Skeletal muscle tissue (tissue), 4 donors: ENCODE data around the gene KLHL33. TPM values are rescaled to one million over a fixed set of nuclear protein-coding genes. Genes with fewer than 3 reads are reported as not detected.
A peak's percentile ranks its signal among the peaks of the same experiment; 100 is the strongest.

Experiments
- H3K27ac ChIP-seq: one replicate; pipeline ENCODE4 v1.7.0; 2013; ENCODE audit warnings: mild to moderate bottlenecking, low read depth, low read length, inconsistent platforms
- H3K27me3 ChIP-seq, 3 donors: one replicate each; pipeline ENCODE4 v1.7.0; 2013; ENCODE audit warnings: low read length in 3 of 3; ENCODE audit not compliant: control insufficient read depth in 3 of 3, insufficient read depth in 3 of 3
- H3K36me3 ChIP-seq, 3 donors: one replicate each; pipeline ENCODE4 v1.7.0; 2013; ENCODE audit warnings: low read length in 3 of 3; ENCODE audit not compliant: control insufficient read depth in 3 of 3, insufficient read depth in 3 of 3
- H3K4me1 ChIP-seq, 3 donors: one replicate each; pipeline ENCODE4 v1.7.0; 2013; ENCODE audit warnings: low read length in 3 of 3, mild to moderate bottlenecking in 3 of 3; ENCODE audit not compliant: control insufficient read depth in 3 of 3, insufficient read depth in 3 of 3
- H3K4me3 ChIP-seq, 3 donors: one replicate each; pipeline ENCODE4 v1.7.0; 2013; ENCODE audit warnings: low read length in 3 of 3
- H3K9ac ChIP-seq, 3 donors: one replicate each; pipeline ENCODE4 v1.7.0; 2013; ENCODE audit warnings: low read length in 3 of 3, mild to moderate bottlenecking in 3 of 3, moderate library complexity in 2 of 3, low read depth in 1 of 3
- H3K9me3 ChIP-seq, 3 donors: one replicate each; pipeline ENCODE4 v1.7.0; 2013; ENCODE audit warnings: low read length in 3 of 3; ENCODE audit not compliant: control insufficient read depth in 3 of 3
- total RNA-seq: library from RNA; depleted of rRNA; stranded (reverse); fragments of >200 nt; gene quantifications from one replicate; pipeline ENCODE4 v1.2.3, GENCODE V29; 2014
- donor health status: Osteomylitis.

Gene KLHL33
- total RNA-seq, 1 donor from 2014 or later: 2.1 TPM

DNA sequence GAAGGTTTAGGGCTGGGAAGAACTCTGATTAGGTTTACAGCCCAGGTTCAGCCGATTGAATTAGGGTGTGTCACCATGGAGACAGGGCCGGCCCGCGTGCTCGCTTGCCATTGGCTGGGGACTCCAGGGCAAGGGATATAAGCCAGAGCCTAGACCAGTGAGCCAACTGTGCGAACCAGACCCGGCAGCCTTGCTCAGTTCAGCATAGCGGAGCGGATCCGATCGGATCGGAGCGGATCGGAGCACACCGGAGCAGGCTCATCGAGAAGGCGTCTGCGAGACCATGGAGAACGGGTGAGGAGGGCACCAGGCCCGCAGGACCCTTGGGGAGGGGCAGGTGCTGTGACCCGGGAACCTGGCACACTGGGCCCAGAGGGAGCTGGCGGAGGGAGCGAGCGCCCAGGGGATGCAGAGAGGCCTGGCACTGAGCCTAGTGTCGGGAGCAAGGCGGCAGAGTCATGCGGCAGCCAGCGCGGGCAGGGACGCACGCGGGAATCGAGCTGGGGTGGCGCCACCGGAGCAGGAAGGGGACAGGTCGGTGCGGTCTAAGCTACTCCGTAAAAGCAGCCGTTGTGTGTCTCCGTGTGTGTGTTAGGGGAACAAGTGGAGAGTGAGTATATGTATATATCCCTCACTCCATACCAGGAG, 33.4 kb upstream of the KLHL33 start, which contains the start of gene PNP:
Gene PNP (plus strand): TSS at position 165 of the 648 bp plus-strand sequence. CDS start 119 bp downstream, at position 284.
- peaks cover 14 to 20% (median 18%) of the 10 kb centered on the region in 3 donors for H3K4me1 ChIP-seq
- H3K9me3 ChIP-seq: no peaks in the 10 kb centered on the region
- no peaks in the 10 kb centered on the region for H3K36me3 ChIP-seq
- peak within 1 kb of the TSS; percentile 77 for H3K27ac ChIP-seq
- H3K9ac ChIP-seq: peak within 1 kb of the TSS; percentile 79 to 87 (median 86)
- H3K27me3 ChIP-seq: no peaks in the 10 kb centered on the region
- peak within 1 kb of the TSS; percentile 83 to 92 (median 91) for H3K4me3 ChIP-seq

- Histone ChIP-seq H3K36me3 (no peaks in the 10 kb centered on the region), H3K27me3 (no peaks in the 10 kb centered on the region), H3K4me1 (peaks cover 14 to 20% (median 18%) of the 10 kb centered on the region in 3 donors), H3K9me3 (no peaks in the 10 kb centered on the region), H3K4me3 (peak overlapping the region; percentile 83 to 92 (median 91)), H3K27ac (peak overlapping the region; percentile 77), H3K9ac (peak overlapping the region; percentile 79 to 87 (median 86))
Measured at GRCh38 chr14:20468764-20469241, 32.8 kb upstream of the KLHL33 start.

DNA sequence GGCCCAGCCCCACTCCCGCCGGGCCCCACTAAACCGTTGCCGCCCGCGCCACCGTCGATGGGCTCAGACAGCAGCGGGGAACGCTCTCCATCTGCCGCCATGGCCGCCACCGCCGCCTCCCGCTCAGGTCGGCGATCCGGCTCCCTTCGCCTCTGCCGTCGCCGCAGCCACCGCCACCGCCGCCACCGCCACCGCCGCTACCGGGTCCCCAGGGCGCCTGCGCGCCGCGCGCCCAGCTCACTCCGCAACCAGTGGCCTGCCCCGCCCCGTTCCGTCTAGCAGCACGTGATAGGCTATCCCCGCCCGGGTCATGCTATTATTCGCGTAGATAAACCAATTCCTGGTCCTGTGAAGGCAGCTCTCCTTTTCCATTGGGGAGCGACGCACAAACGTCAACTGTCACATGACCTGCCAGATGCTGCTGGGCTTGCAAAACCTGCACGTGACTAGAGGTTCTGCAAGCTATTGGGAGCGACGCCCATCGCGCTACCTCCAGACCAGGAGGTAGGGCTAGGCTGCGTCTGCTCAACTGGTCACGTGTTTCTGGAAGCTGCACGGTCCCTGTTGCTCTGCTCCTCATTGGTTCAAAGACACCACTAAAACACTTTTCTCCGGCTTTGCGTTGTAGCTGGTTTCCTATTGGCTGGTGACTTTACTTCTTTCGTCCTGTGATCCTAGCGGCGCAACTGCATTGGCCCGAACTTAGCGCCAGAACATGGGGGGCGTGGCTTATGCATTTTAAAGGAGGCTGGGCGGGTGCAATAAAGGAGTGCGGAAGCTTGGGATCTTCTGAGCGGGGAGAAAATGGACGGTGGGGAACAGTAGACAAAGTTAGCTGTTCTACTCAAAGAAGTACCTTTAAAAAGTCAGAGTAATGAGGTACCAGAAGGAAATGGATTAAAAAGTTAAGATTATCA, 25.5 kb upstream of the KLHL33 start, which contains the start of gene PIP4P1:
Gene PIP4P1 (minus strand): TSS at position 210 of the 917 bp plus-strand sequence. CDS start 109 bp downstream, at position 101.
- Histone ChIP-seq H3K9me3 (no peaks in the 10 kb centered on the region), H3K4me1 (peaks cover 13 to 30% (median 23%) of the 10 kb centered on the region in 3 donors), H3K4me3 (peak within 1 kb of the TSS; percentile 83 to 91 (median 89)), H3K9ac (peak within 1 kb of the TSS; percentile 82 to 94 (median 83)), H3K27me3 (no peaks in the 10 kb centered on the region), H3K36me3 (peaks cover 29 to 37% (median 32%) of the 10 kb centered on the region in 3 donors), H3K27ac (peak within 1 kb of the TSS; percentile 93)

GRCh38 chr14:20460458-20461224, 24.7 kb upstream of the KLHL33 start:
- Histone ChIP-seq H3K4me3 (peak overlapping the region; percentile 83 to 91 (median 89)), H3K36me3 (peaks cover 29 to 42% (median 32%) of the 10 kb centered on the region in 3 donors), H3K9me3 (no peaks in the 10 kb centered on the region), H3K27ac (peak overlapping the region; percentile 93), H3K27me3 (no peaks in the 10 kb centered on the region), H3K9ac (peak overlapping the region; percentile 78 to 94 (median 83)), H3K4me1 (peaks cover 22 to 39% (median 26%) of the 10 kb centered on the region in 3 donors)

DNA sequence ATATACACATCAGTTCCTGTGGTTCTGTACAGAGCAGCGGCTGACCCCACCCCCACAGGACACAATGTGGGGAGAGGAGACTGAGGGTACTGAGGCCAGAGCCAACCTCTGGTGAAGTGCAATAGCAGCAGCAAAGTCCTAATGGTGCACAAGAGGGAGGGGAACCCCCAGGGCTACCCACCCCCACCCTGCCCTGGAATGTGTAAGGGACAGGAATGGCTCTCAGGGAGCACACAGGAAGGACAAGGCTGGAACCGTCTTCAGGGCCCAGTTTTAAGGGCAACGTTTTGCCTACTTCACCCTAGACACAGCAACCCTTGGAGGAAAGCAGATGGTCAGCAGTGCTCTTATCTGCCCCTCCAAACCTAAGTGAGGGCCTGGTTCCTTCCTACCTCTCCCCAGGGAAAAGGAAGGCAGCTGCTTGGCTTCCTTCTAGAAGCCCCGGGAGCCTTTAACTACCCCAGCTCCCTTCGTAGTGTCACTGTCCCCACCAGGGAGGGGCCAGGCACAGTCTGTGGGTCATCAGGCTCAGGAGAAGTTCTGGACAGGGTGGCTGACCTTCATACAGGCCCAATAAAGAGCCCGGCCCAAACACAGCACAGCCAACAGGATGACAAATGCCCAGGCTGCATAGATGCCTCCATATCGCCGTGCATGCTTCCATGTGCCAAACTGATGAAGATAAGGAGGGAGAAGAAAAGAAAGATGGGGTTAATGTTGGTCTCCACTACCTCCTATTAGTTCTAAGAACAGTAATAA, 22.2 kb upstream of the KLHL33 start:
- H3K4me1 ChIP-seq: peaks cover 33 to 57% (median 35%) of the 10 kb centered on the region in 3 donors
- H3K4me3 ChIP-seq: no peak overlapping the region
- peak overlapping the region in 1 of 3 donors; percentile 26 for H3K9ac ChIP-seq
- H3K27ac ChIP-seq: no peak overlapping the region
- H3K27me3 ChIP-seq: no peaks in the 10 kb centered on the region
- H3K9me3 ChIP-seq: no peaks in the 10 kb centered on the region
- H3K36me3 ChIP-seq: peaks cover 29 to 42% (median 33%) of the 10 kb centered on the region in 3 donors

GRCh38 chr14:20456971-20457370, 21.0 kb upstream of the KLHL33 start:
- Histone ChIP-seq H3K36me3 (peaks cover 35 to 47% (median 36%) of the 10 kb centered on the region in 3 donors), H3K9me3 (no peaks in the 10 kb centered on the region), H3K4me3 (no peak overlapping the region), H3K27me3 (no peaks in the 10 kb centered on the region), H3K4me1 (peaks cover 32 to 62% (median 35%) of the 10 kb centered on the region in 3 donors), H3K9ac (no peak overlapping the region), H3K27ac (no peak overlapping the region)

GRCh38 chr14:20455355-20456300, 19.7 kb upstream of the KLHL33 start:
- H3K27ac ChIP-seq: peak overlapping the region; percentile 95
- H3K9ac ChIP-seq: peak overlapping the region; percentile 77 to 97 (median 96)
- H3K36me3 ChIP-seq: peaks cover 39 to 55% (median 41%) of the 10 kb centered on the region in 3 donors
- H3K4me3 ChIP-seq: peak overlapping the region; percentile 91 to 99 (median 98)
- peaks cover 28 to 58% (median 33%) of the 10 kb centered on the region in 3 donors for H3K4me1 ChIP-seq
- no peaks in the 10 kb centered on the region for H3K9me3 ChIP-seq
- no peaks in the 10 kb centered on the region for H3K27me3 ChIP-seq
